OCI-LY7 (cell line): ENCODE data around the gene PATE3. TPM values are rescaled to one million over a fixed set of nuclear protein-coding genes. Genes with fewer than 3 reads are reported as not detected.

Source experiments
- BruUV-seq: library from RNA; stranded (reverse); fragments of 400-500 nt; replicated peaks from 2 replicates; lab custom pipeline; 2021; lab: Mats Ljungman, UMichigan
- CTCF ChIA-PET: fragments of 300-600 bp; sonication (Branson Sonifier 250); formaldehyde crosslinking; loops from one replicate; lab custom pipeline; 2022; ENCODE audit warnings: antibody characterized with exemption; ENCODE audit not compliant: unreplicated experiment; lab: Charles Lee
- POLR2A ChIA-PET: fragments of 300-600 bp; sonication (Branson Sonifier 250); formaldehyde crosslinking; loops from one replicate; lab custom pipeline; 2022; ENCODE audit warnings: antibody characterized with exemption; lab: Charles Lee
- DNase-seq: peaks from one replicate; pipeline ENCODE4 v3.0.0-alpha.2; 2015; ENCODE audit warnings: low spot score
- H2AFZ ChIP-seq: fragments of 200-600 bp; sonication (generic), shearing (Covaris generic); 2 replicates; pipeline ENCODE4 v1.6.1; 2014; ENCODE audit warnings: mild to moderate bottlenecking, antibody characterized with exemption, low read length, moderate library complexity
- H3K27ac ChIP-seq: fragments of 200-600 bp; sonication (generic); 2 replicates; pipeline ENCODE4 v1.5.1; 2014; ENCODE audit warnings: mixed run types, low read depth, mild to moderate bottlenecking, moderate library complexity, low read length, inconsistent platforms; ENCODE audit not compliant: poor library complexity, severe bottlenecking
- H3K36me3 ChIP-seq: fragments of 200-600 bp; sonication (generic); 2 replicates; pipeline ENCODE4 v1.6.1; 2014; ENCODE audit warnings: mild to moderate bottlenecking, antibody characterized with exemption, low read length, moderate library complexity, mixed read lengths; ENCODE audit not compliant: insufficient read depth
- H3K4me1 ChIP-seq: fragments of 200-600 bp; sonication (generic); 2 replicates; pipeline ENCODE4 v1.5.1; 2014; ENCODE audit warnings: mild to moderate bottlenecking, low read length; ENCODE audit not compliant: insufficient read depth, poor library complexity, severe bottlenecking
- H3K4me2 ChIP-seq: fragments of 200-600 bp; sonication (generic); 2 replicates; pipeline ENCODE4 v1.6.1; 2014; ENCODE audit warnings: mild to moderate bottlenecking, low read length
- H3K4me3 ChIP-seq: fragments of 200-600 bp; sonication (generic); 2 replicates; pipeline ENCODE4 v1.5.1; 2014; ENCODE audit warnings: mild to moderate bottlenecking, low read depth, low read length; ENCODE audit not compliant: poor library complexity, severe bottlenecking
- H3K79me2 ChIP-seq: fragments of 200-600 bp; sonication (generic); 2 replicates; pipeline ENCODE4 v1.6.1; 2016; ENCODE audit warnings: low read depth, mild to moderate bottlenecking, low read length, moderate library complexity, mixed read lengths; ENCODE audit not compliant: insufficient read depth
- H3K9me2 ChIP-seq: fragments of 200-600 bp; sonication (generic); 2 replicates; pipeline ENCODE4 v1.6.1; 2016; ENCODE audit warnings: mild to moderate bottlenecking, low read length, mixed read lengths; ENCODE audit not compliant: insufficient read depth
- H3K9me3 ChIP-seq: fragments of 200-600 bp; sonication (generic); 2 replicates; pipeline ENCODE4 v1.6.1; 2014; ENCODE audit warnings: mild to moderate bottlenecking, mixed run types, low read length, mixed read lengths
- H4K20me1 ChIP-seq: fragments of 200-600 bp; sonication (generic); 2 replicates; pipeline ENCODE4 v1.6.1; 2014; ENCODE audit warnings: mild to moderate bottlenecking, antibody characterized with exemption, low read length, moderate library complexity, mixed read lengths; ENCODE audit not compliant: insufficient read depth
- CTCF ChIP-seq: fragments of 200-600 bp; sonication (generic); conservative IDR thresholded peaks from 2 replicates; pipeline ENCODE4 v1.5.1; 2014; ENCODE audit warnings: mild to moderate bottlenecking, antibody characterized with exemption, low read length, moderate library complexity, mixed read lengths
- EZH2phosphoT487 ChIP-seq: fragments of 200-600 bp; sonication (generic); IDR thresholded peaks from 2 replicates; pipeline ENCODE4 v1.6.1; 2018; ENCODE audit warnings: low read depth, borderline replicate concordance, mild to moderate bottlenecking, mixed run types, antibody characterized with exemption, low read length, moderate library complexity, mixed read lengths
- intact Hi-C: fragments of 100-400 bp; cut with micrococcal nuclease; formaldehyde crosslinking; loops from one replicate; pipeline ENCODE4 v1.10.0; 2022; ENCODE audit not compliant: unreplicated experiment
- total RNA-seq, 2 experiments: library from RNA; depleted of rRNA in 1 of 2; stranded (reverse); fragments of >200 nt in 1 of 2; shearing (Covaris generic) in 1 of 2; gene quantifications; 2 replicates each; pipeline ENCODE4 v1.2.3, GENCODE V29; 2014 to 2022

The PATE3 gene
- total RNA-seq, 2 experiments from 2014 or later = not detected

GRCh38 chr11:125784678-125785077 is 3.2 kb upstream of the PATE3 start:
- Histone ChIP-seq H3K9me2 (no peaks in the 10 kb centered on the region), H3K27ac (no peak overlapping the region), H4K20me1 (no peaks in the 10 kb centered on the region), H3K4me1 (no peaks in the 10 kb centered on the region), H3K9me3 (no peaks in the 10 kb centered on the region), H3K4me2 (no peak overlapping the region), H2AFZ (no peak overlapping the region), H3K36me3 (no peaks in the 10 kb centered on the region), H3K4me3 (no peak overlapping the region), H3K79me2 (no peaks in the 10 kb centered on the region)
- CTCF ChIA-PET = no interaction called here
- TF ChIP-seq CTCF = no peak
- no peak for TF ChIP-seq EZH2phosphoT487
- DNase-seq = no peak
- BruUV-seq = no TSS peak
- intact Hi-C loops = no loop called here
- POLR2A ChIA-PET = no interaction called here

- Histone ChIP-seq H4K20me1 (no peaks in the 10 kb centered on the region), H3K4me3 (no peak overlapping the region), H3K9me2 (no peaks in the 10 kb centered on the region), H3K9me3 (no peaks in the 10 kb centered on the region), H3K79me2 (no peaks in the 10 kb centered on the region), H2AFZ (no peak overlapping the region), H3K4me2 (no peak overlapping the region), H3K27ac (no peak overlapping the region), H3K4me1 (no peaks in the 10 kb centered on the region), H3K36me3 (no peaks in the 10 kb centered on the region)
- intact Hi-C loops = no loop called here
- DNase-seq = no peak
- BruUV-seq = no TSS peak
- POLR2A ChIA-PET = no interaction called here
- CTCF ChIA-PET = no interaction called here
- TF ChIP-seq EZH2phosphoT487 (no peak), CTCF (no peak)
Observed at GRCh38 chr11:125790825-125791224, 2.9 kb downstream of the PATE3 start.

GRCh38 chr11:125797641-125798040 is 9.7 kb downstream of the PATE3 start:
- no peak overlapping the region for H2AFZ ChIP-seq
- POLR2A ChIA-PET = no interaction called here
- H3K27ac ChIP-seq = no peak overlapping the region
- H3K4me3 ChIP-seq = no peak overlapping the region
- intact Hi-C loops = no loop called here
- no peaks in the 10 kb centered on the region for H3K36me3 ChIP-seq
- no peaks in the 10 kb centered on the region for H3K4me1 ChIP-seq
- BruUV-seq = no TSS peak
- TF ChIP-seq CTCF = no peak
- no peak for DNase-seq
- CTCF ChIA-PET = no interaction called here
- H3K9me2 ChIP-seq = no peaks in the 10 kb centered on the region
- H3K9me3 ChIP-seq = peaks cover 8% of the 10 kb centered on the region
- no peak overlapping the region for H3K4me2 ChIP-seq
- no peaks in the 10 kb centered on the region for H3K79me2 ChIP-seq
- H4K20me1 ChIP-seq = no peaks in the 10 kb centered on the region
